HTR-8/SVneo (cell line): ENCODE results near the gene ELAPOR1.

Experiments
- DNase-seq: peaks from one replicate; pipeline ENCODE4 v3.0.0; 2011; ENCODE audit warnings: low spot score, mixed read lengths; ENCODE audit not compliant: insufficient read length
- FAIRE-seq: peaks from 2 replicates; lab custom pipeline; 2011; peaks lifted over from hg19 to GRCh38; lab: Jason Lieb, UNC

ELAPOR1 gene

GRCh38 chr1:109095631-109096030 lies 18.3 kb upstream of the ELAPOR1 start:
- FAIRE-seq (no peak), DNase-seq (no peak)

DNA sequence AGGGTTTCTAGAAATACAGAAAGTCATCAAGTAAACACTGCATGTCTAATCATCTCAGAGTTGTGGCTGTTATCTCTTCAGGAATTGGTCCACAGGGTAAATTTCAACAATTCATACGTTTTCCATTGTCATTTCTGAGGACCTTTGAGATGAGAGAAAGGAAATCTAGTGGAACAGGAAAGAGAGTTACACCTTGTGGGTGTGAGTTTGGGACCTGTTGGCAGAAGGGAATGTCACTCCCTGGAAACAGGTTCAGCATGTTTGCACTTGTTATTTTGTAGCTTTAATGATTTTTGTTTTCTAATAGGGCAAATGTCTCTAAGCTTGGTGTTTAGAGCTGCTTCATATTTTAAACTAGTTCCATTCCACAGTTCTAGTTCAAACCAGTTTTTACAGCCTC lies 17.8 kb upstream of the ELAPOR1 start:
- no peak for DNase-seq
- FAIRE-seq, result no peak

DNA sequence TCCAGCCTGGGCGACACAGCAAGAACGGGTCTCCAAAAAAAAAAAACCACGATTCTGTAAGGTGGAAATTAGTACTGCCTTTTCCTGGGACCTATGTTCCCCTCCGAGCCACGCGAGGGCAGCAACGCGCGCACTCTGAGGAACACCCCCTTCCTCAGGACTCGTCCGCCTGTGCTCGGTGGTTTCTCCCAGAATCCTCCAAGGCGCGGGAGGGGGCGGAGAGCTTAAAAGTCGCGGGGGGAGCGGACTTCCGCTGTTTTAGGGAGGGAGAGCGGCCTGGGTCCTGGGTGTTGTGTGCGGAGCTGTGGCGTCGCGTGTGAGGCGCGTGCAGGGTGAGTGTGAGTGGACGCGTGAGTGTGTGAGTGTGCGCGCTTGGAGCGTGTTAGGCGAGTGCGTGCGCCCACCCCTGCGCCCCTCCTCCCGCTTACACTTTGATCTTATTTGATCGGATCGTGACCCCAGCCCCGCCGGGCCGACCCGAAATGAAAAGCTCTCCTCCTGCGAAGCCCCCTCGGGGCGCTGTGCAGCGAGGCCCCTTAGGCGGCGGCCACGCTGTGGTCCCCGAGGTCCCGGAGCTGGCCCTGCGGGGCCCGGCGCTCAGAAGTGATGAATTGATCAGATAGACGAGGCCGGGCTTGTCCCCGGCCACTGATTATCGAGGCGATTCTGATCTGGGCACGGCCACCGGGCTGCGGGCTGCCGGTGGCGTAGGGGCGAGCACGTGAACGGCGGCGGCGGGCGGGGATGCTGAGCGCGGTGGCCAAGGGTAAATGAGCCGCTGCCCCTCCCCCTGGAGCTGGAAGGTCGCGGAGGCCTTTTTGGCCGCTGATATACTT lies 13.8 kb upstream of the ELAPOR1 start:
- FAIRE-seq, result peak; percentile 33
- peak; percentile 84 for DNase-seq

GRCh38 chr1:109104364-109105151 lies 9.4 kb upstream of the ELAPOR1 start:
- FAIRE-seq, result no peak
- no peak for DNase-seq

GRCh38 chr1:109105881-109106280 lies 8.0 kb upstream of the ELAPOR1 start:
- DNase-seq (no peak), FAIRE-seq (no peak)

DNA sequence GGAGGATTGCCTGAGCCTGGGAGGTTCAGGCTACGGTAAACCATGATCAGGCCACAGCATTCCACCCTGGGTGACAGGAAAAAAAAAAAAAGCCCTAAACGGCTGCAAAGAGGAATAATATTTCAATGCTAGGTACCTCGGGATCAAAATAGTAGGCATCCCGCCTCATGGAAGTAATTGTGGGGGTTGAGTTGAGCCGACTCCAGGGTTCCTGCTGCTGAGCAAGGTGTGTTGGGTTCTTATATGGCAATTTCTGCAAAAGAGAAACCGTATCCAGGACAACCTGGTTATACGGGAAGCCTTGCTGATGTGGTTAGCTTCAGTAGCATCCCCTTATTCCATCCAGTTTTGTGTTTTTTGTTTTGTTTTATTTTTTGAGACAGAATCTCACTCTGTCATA lies 6.1 kb upstream of the ELAPOR1 start:
- FAIRE-seq (no peak), DNase-seq (no peak)

DNA sequence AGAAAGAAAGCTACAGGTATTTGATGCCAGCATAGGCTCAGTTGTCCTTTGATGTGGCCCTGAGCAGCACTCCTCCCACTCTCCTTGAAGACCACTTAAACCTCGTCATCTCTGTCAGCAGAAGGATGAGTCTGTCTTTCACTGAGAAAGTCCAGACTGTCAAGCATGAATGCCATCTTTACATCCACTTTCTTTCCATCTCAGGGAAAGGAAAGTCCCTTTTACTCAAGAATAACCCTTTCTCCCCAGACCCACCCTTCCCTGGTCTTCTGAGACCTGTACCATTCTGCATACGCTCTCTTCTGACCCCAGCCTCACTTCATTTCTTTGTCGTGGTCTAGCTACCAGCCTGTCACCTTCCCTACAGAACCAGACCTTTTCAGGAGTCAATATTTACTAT lies 4.0 kb upstream of the ELAPOR1 start:
- FAIRE-seq, result no peak
- DNase-seq, result no peak

- no peak for DNase-seq
- no peak for FAIRE-seq
Observed at GRCh38 chr1:109111386-109112055, 2.4 kb upstream of the ELAPOR1 start.

DNA sequence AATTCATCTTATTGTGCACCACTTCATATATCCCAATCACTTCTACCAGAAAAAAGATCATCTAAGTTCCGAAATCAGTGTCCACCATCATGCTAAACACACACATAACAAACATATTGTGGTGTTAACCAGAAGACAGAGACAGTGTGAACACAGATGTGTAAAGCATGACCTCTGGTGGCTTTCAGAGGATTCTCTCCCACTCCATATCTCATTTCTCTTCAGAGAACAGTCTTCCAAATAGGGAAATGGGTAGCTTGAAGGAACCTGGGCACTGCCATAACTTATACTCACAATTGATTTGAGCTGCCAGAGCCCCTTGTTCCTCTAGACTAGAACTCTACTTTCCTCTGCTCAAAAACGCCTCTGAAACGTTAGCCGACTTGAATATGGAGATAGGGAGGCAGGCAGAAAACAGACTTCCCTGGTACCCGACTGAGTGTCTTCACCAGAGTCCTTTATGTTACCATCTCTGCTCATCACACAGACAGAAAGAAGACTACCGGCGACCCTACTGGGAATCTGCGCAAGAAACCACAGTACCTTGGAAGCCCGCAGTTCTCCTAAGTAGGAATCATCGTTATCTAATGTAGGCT lies 1.8 kb upstream of the ELAPOR1 start:
- peak; percentile 30 for DNase-seq
- FAIRE-seq, result no peak

DNA sequence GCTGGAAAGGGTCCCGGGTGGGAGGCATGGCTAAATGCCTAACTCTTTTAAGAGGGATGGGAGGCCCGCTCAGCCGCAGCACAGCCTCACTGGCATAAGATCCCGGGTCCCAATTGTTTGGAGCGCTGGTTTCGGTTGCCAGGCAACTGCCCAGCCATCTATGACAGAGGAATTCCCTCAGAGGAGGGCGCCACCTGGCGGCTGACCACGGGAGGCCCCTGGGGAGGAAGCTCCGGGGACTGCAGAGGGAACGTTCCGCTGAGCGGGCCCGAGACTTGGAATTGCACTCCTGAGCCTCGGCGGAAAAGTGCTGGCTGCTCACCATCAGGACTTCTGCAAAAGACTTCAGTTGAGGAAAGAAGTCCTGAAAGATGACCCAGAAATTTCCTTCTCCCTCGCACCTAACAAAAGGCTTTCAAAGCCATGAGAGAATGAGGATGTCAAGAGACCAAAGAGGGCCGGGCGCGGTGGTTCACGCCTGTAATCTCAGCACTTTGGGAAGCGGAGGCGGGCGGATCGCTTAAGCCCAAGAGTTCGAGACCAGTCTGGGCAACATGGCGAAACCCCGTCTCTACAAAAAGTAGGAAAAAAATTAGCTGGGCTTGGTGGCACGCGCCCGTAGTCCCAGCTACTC lies 1.1 kb upstream of the ELAPOR1 start:
- FAIRE-seq, result no peak
- peak; percentile 64 for DNase-seq

GRCh38 chr1:109114342-109114674 lies 393 bp downstream of the ELAPOR1 start:
- no peak for DNase-seq
- FAIRE-seq, result no peak

- DNase-seq (no peak), FAIRE-seq (no peak)
Observed at GRCh38 chr1:109115685-109116084, 1.8 kb downstream of the ELAPOR1 start.

DNA sequence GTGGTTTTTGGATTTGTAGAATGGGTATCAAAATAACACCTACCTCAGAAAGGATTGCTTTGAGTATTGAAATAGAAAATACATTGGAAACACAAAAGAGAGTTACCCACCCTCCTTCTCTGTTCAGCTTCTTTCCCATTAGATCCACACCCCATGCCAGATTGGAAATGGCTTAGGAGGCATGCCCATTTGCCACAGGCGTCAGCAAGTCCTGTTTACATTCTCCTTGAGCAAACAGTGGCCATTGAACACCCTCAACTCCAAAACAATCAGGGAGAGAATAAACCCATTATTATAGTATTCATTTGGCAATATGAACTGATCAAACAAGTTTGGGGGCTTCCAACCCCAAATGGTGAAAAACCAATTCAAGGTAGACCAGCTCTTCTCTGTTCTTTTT lies 2.4 kb downstream of the ELAPOR1 start:
- FAIRE-seq (no peak), DNase-seq (no peak)

DNA sequence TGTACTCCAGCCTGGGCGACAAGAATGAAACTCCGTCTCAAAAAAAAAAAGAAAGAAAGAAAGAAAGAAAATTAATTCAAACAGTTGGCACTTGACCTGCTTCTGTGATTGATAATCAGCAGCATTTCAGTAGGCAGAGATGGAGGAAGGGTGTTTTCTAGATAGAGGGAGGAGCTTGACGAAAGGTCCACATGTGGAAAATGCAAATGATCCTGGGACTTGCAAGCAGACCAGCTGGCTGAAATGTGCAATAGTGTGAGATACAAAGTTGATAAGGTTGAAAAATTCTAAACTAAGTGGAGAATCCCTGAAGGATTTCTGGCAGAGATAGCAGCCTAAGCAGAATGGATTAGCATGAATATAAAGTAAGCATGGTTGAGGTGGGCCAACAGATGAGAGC lies 4.2 kb downstream of the ELAPOR1 start:
- no peak for FAIRE-seq
- DNase-seq, result no peak

DNA sequence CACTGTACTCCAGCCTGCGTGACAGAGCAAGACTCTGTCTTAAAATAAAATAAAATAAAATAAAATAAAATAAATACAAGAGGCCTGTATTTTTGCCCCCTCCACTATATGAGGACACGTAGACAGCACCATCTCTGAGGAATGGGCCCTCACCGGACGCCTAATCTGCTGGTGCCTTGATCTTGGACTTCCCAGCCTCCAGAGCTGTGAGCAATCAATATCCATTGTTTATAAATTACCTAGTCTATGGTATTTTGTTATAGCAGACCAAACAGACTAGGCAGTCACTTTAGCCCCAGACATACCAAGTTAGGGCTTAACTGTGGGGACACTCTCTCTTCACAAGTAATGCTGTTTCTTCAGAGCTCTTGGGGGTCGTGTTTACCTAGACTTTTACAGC lies 6.4 kb downstream of the ELAPOR1 start:
- no peak for FAIRE-seq
- no peak for DNase-seq

DNA sequence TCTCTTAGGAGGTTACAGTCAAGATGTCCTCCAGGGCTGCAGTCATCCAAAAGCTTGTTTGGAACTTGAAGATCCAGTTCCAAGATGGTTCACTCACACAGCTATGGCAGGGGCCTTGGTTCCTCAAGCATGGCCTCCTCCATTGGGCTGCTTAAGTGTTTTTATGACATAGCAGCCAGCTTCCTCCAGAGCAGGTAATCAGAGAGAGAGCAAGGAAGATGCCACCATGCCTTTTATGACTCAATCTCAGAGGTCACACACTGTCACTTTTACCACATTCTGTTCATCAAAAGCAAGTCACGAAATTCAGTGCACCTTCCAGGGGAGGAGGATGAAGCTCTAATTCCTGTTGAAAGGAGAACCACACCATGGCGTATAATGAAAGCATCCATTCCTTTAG lies 17.1 kb downstream of the ELAPOR1 start:
- DNase-seq (no peak), FAIRE-seq (no peak)

DNA sequence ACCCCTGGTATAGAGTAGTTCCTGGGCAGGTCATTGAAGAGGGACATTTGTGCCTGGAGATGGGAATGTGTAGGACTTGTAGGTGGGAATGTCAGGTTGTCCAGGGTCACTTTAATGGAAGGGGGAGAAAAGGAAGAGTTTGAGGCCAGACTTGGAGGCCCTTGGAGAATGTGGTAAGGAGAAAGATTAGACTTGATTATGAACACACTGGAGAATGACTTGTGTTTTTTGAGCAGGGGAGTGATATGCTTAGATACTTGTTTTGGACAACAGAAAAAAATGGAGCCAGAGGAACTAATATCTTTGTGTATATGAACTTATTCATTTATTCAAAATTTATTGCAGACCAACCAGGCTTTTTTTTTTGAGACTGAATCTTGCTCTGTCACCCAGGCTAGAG lies 17.9 kb downstream of the ELAPOR1 start:
- FAIRE-seq, result no peak
- DNase-seq, result no peak

GRCh38 chr1:109133002-109133706 lies 19.2 kb downstream of the ELAPOR1 start:
- DNase-seq (no peak), FAIRE-seq (no peak)

DNA sequence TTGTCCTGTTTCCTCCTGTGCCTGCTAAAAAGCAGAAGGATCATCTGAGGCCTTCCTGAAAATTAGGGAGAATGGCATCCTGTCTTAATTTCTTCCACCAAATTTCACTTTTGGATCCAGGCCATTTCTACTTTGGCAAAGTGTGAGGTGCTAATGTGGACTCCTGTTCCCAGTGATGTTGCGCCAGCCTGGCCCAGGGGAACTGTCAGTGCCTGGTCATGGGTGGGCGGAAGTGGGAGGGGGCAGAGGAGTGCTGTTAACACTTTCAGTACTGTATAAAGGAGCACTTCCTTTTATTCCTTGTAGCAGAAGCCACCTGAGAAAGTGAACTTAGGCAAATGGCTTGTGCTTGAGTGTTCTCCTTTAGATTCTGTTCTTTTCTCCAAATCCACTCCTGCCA lies 19.9 kb downstream of the ELAPOR1 start:
- FAIRE-seq (no peak), DNase-seq (no peak)

DNA sequence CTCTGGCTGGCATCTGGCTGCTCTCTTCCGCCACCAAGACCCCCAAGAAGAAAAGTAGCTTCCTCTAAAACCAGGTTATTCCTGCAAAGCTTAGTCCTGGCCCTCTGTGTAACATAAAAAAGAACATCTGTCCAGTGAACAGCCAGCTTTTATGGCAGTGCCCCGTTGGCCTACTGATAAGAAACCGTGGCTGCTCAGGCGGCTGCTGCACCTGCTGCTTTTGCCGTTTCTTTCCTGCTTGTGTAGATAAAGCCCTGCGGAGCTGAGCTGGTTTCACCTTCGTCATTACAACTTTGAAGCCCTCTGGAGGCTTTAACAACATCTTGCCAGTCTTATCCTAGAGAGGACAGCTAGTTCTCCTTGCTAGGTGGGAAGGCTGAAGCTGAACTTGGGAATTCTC lies 20.5 kb downstream of the ELAPOR1 start:
- DNase-seq (no peak), FAIRE-seq (no peak)
